CD4-positive, CD25-positive, alpha-beta regulatory T cell (primary cell): Measurements from ENCODE around the gene COPS6. TPM values are rescaled to one million over a fixed set of nuclear protein-coding genes. Genes with fewer than 3 reads are reported as not detected.

Experiments
- ATAC-seq, 2 donors: fragments of 150-1000 bp; cut with Tn5 transposase; one replicate each; pipeline ENCODE4 v1.10.0; 2021; ENCODE audit warnings: low read depth in 2 of 2, moderate number of reproducible peaks in 2 of 2, moderate library complexity in 1 of 2
- DNase-seq, 3 donors: peaks; one replicate each; pipeline versions ENCODE4 v3.0.0 to v3.0.0-alpha.2; 2012 to 2022; ENCODE audit warnings: mixed read lengths in 1 of 3
- H3K27ac ChIP-seq: one replicate; pipeline ENCODE4 v1.7.0; 2013; ENCODE audit warnings: mild to moderate bottlenecking, low read length; ENCODE audit not compliant: insufficient read depth, poor library complexity, severe bottlenecking
- H3K27me3 ChIP-seq: one replicate; pipeline ENCODE4 v1.7.0; 2013; ENCODE audit warnings: low read length; ENCODE audit not compliant: control insufficient read depth, insufficient read depth
- H3K36me3 ChIP-seq: one replicate; pipeline ENCODE4 v1.7.0; 2013; ENCODE audit warnings: mild to moderate bottlenecking, low read length, moderate library complexity; ENCODE audit not compliant: control insufficient read depth, insufficient read depth
- H3K4me1 ChIP-seq: 2 replicates; pipeline ENCODE4 v1.7.0; 2013; ENCODE audit warnings: mild to moderate bottlenecking, low read length; ENCODE audit not compliant: insufficient read depth, control insufficient read depth, poor library complexity, severe bottlenecking
- H3K4me3 ChIP-seq: one replicate; pipeline ENCODE4 v1.7.0; 2013; ENCODE audit warnings: low read depth, mild to moderate bottlenecking, low read length, moderate library complexity
- H3K9me3 ChIP-seq, 2 experiments: 1 replicate in 1 of 2; 2 replicates in 1 of 2; pipeline ENCODE4 v1.7.0; 2013; ENCODE audit warnings: low read length in 2 of 2, mild to moderate bottlenecking in 1 of 2, moderate library complexity in 1 of 2; ENCODE audit not compliant: control insufficient read depth in 2 of 2
- H3K27ac Mint-ChIP-seq, 3 donors: one replicate each; pipeline ENCODE4 v1.8.0; 2020 to 2022; ENCODE audit warnings: mild to moderate bottlenecking in 3 of 3, mixed read lengths in 3 of 3, moderate library complexity in 2 of 3
- H3K27me3 Mint-ChIP-seq: one replicate; pipeline ENCODE4 v1.8.0; 2022; ENCODE audit warnings: mild to moderate bottlenecking, mixed read lengths
- H3K36me3 Mint-ChIP-seq: one replicate; pipeline ENCODE4 v1.8.0; 2020; ENCODE audit warnings: mixed read lengths
- H3K4me1 Mint-ChIP-seq, 4 donors: one replicate each; pipeline ENCODE4 v1.8.0; 2020 to 2022; ENCODE audit warnings: mixed read lengths in 4 of 4, mild to moderate bottlenecking in 1 of 4
- H3K4me3 Mint-ChIP-seq, 4 donors: one replicate each; pipeline ENCODE4 v1.8.0; 2020 to 2022; ENCODE audit warnings: mild to moderate bottlenecking in 4 of 4, mixed read lengths in 4 of 4, moderate library complexity in 3 of 4
- H3K9me3 Mint-ChIP-seq, 7 donors: one replicate each; pipeline ENCODE4 v1.8.0; 2020 to 2022; ENCODE audit warnings: mixed read lengths in 7 of 7, mild to moderate bottlenecking in 3 of 7, moderate library complexity in 2 of 7
- polyA plus RNA-seq, 4 donors: library from polyadenylated mRNA; unstranded; fragments of 300-500 nt; fragmentation: Illumina TruSeq; gene quantifications; one replicate each; pipeline ENCODE4 v1.2.3, GENCODE V29; 2021
- total RNA-seq: library from RNA; stranded (reverse); gene quantifications from one replicate; pipeline ENCODE4 v1.2.3, GENCODE V29; 2022

The COPS6 gene
- total and polyA plus RNA-seq, 5 donors from 2014 or later: 74.4 to 180 (median 130) TPM

DNA sequence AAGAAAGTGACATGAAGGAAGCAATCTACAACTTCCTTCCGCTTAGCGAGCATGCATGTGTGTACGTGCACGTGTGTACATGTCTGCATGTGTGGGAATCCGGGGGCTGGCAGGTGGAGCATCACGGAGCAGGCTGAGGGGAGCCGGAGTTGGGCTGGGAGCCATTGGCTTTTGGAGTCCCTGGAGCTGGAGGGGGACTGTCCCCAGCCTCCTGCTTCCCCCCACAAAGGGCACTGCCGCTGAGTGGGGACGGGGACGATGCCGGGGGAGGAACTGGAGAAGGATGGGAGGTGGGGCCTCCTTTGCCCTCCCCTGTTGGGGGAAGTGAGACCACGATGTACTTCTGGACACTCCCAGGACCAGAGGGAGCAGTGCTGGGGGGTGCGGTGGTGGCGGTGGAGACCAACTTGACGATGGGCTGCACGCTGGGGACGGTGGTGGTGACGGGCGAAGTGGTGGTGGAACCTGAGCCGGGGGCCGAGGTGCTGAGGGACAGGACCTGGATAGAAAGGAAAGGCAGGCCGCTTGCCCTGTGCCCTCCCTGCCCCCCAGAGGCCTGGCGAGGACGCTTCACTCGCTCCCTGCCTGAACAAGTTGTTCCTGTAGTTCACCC, 18.5 kb downstream of the COPS6 start:
- Histone ChIP-seq H3K36me3 (peaks cover 37% of the 10 kb centered on the region), H3K9me3 (no peaks in the 10 kb centered on the region), H3K4me3 (no peak overlapping the region), H3K27me3 (no peaks in the 10 kb centered on the region), H3K27ac (no peak overlapping the region), H3K4me1 (peaks cover 3% of the 10 kb centered on the region)
- ATAC-seq (no peak), DNase-seq (no peak)
- Mint-ChIP-seq H3K9me3 (peaks cover 0 to 2% (median 0%) of the 10 kb centered on the region in 7 donors), H3K36me3 (peaks cover 19% of the 10 kb centered on the region), H3K27me3 (no peaks in the 10 kb centered on the region), H3K4me1 (peaks cover 0 to 8% (median 0%) of the 10 kb centered on the region in 4 donors), H3K27ac (no peak overlapping the region), H3K4me3 (peak overlapping the region in 2 of 4 donors; percentile 44 to 48)

DNA sequence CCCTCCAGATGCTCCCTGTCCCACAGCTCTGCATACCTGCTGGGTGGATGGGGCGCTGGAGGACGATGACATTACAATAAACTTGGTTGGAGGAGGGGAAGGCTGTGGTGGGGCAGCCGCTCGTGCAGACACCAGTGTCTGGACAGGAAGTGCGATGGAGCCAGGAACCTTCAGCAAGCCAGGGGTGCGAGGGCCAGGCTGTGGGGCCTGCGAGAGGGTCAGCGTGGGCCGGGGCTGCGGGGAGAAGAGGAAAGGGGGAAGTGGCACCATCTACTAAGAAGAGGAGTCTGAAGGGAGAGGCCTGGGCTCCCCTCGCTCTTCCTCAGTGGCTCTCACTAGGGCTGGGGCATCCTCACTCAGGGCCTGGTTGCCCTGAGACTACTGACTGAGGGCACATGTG, 19.1 kb downstream of the COPS6 start:
- H3K4me3 Mint-ChIP-seq: peak overlapping the region in 2 of 4 donors; percentile 44 to 71
- Histone ChIP-seq H3K36me3 (peaks cover 38% of the 10 kb centered on the region), H3K4me3 (no peak overlapping the region), H3K4me1 (no peaks in the 10 kb centered on the region), H3K27ac (no peak overlapping the region), H3K27me3 (no peaks in the 10 kb centered on the region), H3K9me3 (no peaks in the 10 kb centered on the region)
- no peaks in the 10 kb centered on the region for H3K9me3 Mint-ChIP-seq
- no peak for DNase-seq
- H3K4me1 Mint-ChIP-seq: peaks cover 0 to 2% (median 0%) of the 10 kb centered on the region in 4 donors
- H3K36me3 Mint-ChIP-seq: peaks cover 23% of the 10 kb centered on the region
- no peaks in the 10 kb centered on the region for H3K27me3 Mint-ChIP-seq
- H3K27ac Mint-ChIP-seq: no peak overlapping the region
- no peak for ATAC-seq

DNA sequence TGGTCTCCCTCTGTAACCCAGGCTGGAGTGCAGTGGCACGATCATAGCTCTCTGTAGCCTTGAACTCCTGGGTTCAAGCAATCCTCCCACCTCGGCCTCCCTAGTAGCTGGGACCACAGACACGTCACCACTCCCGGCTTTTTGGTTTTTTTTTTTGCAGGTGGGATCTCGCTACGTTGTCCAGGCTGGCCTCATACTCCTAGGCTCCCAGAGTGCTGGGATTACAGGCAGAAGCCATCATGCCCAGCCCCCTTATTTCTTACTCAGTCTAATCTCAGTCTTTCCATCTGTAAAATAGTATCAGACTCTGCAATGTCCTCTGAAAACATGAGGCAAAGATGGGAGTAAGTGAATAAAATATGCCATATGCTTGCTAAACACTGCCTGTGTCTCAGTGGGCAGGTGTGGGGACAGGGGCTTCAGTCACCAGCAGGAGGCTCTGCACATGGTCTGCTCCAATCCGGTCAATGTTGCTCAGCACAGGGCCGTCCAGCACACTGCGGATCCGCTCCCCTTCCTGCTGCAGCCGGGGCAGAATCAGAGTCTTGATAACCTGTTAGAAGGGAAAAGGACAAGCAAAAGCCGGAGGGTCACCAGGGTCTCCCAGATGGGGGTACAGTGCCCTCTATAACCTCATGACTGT, 20.9 kb downstream of the COPS6 start:
- H3K9me3 Mint-ChIP-seq: no peaks in the 10 kb centered on the region

DNA sequence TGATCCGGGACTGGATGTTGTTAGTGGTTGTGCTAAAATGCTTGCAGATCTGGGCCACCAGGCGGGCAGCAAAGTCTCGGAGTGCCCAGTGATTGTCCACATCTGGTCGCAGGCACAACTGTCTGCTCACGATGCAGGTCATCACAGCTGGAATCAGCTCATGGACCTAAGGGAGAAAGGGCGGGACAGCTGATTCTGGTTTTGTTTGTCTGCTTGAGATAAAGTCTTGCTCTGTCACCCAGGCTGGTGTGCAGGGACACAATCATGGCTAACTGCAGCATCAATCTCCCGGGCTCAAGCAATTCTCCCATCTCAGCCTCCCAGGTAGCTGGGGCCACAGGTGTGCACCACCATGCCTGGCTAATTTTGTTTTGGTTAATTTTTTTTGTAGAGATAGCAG, 22.4 kb downstream of the COPS6 start:
- ATAC-seq (no peak), DNase-seq (no peak)
- H3K4me3 ChIP-seq: no peak overlapping the region
- Mint-ChIP-seq H3K4me1 (no peaks in the 10 kb centered on the region), H3K4me3 (no peak overlapping the region), H3K36me3 (peaks cover 23% of the 10 kb centered on the region), H3K9me3 (no peaks in the 10 kb centered on the region), H3K27ac (no peak overlapping the region), H3K27me3 (no peaks in the 10 kb centered on the region)
- no peaks in the 10 kb centered on the region for H3K9me3 ChIP-seq
- no peaks in the 10 kb centered on the region for H3K4me1 ChIP-seq
- H3K27me3 ChIP-seq: no peaks in the 10 kb centered on the region
- peaks cover 49% of the 10 kb centered on the region for H3K36me3 ChIP-seq
- no peak overlapping the region for H3K27ac ChIP-seq

More for the DNA sequence above, 20.9 kb downstream of the COPS6 start:
- no peak overlapping the region for H3K27ac Mint-ChIP-seq
- Histone ChIP-seq H3K27me3 (no peaks in the 10 kb centered on the region), H3K36me3 (peaks cover 49% of the 10 kb centered on the region), H3K27ac (no peak overlapping the region), H3K4me3 (no peak overlapping the region), H3K4me1 (no peaks in the 10 kb centered on the region), H3K9me3 (no peaks in the 10 kb centered on the region)
- H3K36me3 Mint-ChIP-seq: peaks cover 23% of the 10 kb centered on the region
- DNase-seq (no peak), ATAC-seq (no peak)
- no peaks in the 10 kb centered on the region for H3K4me1 Mint-ChIP-seq
- no peak overlapping the region for H3K4me3 Mint-ChIP-seq
- no peaks in the 10 kb centered on the region for H3K27me3 Mint-ChIP-seq

DNA sequence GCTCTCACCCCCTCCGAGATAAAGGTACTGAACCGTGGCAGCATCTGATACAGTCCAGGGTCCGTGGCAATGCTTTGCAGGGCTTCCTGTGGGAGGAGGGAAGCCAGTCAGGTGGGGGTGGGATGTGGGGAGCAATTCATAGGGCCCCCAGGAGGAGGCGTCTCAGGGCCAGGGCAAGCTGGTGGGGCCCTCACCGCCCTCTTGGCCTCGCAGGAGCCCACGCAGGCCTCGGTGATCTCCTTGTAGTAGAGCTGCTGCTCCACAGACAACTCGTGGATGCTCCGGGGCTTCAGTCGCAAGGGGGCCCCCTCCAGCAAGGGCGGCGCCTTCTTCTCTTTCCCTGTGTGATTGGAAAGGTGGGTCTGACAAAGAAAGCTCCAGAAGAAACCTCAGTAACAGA, 23.1 kb downstream of the COPS6 start:
- Histone ChIP-seq H3K9me3 (no peaks in the 10 kb centered on the region), H3K4me1 (no peaks in the 10 kb centered on the region), H3K27me3 (no peaks in the 10 kb centered on the region), H3K36me3 (peaks cover 48% of the 10 kb centered on the region), H3K4me3 (no peak overlapping the region), H3K27ac (no peak overlapping the region)
- Mint-ChIP-seq H3K27me3 (no peaks in the 10 kb centered on the region), H3K27ac (no peak overlapping the region), H3K36me3 (peaks cover 23% of the 10 kb centered on the region), H3K4me1 (peaks cover 0 to 4% (median 0%) of the 10 kb centered on the region in 4 donors), H3K4me3 (no peak overlapping the region), H3K9me3 (no peaks in the 10 kb centered on the region)
- DNase-seq (no peak), ATAC-seq (no peak)

DNA sequence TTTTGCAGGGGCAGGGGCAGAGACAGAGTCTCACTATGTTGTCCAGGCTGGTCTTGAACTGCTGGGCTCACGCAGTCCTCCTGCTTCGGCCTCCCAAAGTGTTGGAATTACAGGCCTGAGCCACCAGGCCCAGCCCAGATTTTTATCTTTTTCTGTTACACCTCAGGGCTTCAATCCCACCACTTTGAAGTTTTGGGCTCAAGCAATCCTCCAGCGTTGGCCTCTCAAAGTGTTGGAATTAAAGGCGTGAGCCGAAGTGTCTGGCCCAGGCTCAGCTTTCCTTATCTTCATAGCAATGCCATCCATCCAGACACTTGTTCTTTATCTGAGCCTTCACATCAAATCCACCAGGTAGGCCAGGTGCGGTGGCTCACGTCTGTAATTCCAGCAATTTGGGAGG, 26.3 kb downstream of the COPS6 start:
- Histone ChIP-seq H3K27me3 (no peaks in the 10 kb centered on the region), H3K9me3 (no peaks in the 10 kb centered on the region), H3K4me3 (no peak overlapping the region), H3K36me3 (peaks cover 27% of the 10 kb centered on the region), H3K4me1 (peaks cover 15% of the 10 kb centered on the region), H3K27ac (no peak overlapping the region)
- Mint-ChIP-seq H3K27me3 (no peaks in the 10 kb centered on the region), H3K27ac (no peak overlapping the region), H3K9me3 (no peaks in the 10 kb centered on the region), H3K36me3 (peaks cover 12% of the 10 kb centered on the region), H3K4me3 (no peak overlapping the region), H3K4me1 (peaks cover 0 to 16% (median 5%) of the 10 kb centered on the region in 4 donors)
- no peak for DNase-seq
- no peak for ATAC-seq

DNA sequence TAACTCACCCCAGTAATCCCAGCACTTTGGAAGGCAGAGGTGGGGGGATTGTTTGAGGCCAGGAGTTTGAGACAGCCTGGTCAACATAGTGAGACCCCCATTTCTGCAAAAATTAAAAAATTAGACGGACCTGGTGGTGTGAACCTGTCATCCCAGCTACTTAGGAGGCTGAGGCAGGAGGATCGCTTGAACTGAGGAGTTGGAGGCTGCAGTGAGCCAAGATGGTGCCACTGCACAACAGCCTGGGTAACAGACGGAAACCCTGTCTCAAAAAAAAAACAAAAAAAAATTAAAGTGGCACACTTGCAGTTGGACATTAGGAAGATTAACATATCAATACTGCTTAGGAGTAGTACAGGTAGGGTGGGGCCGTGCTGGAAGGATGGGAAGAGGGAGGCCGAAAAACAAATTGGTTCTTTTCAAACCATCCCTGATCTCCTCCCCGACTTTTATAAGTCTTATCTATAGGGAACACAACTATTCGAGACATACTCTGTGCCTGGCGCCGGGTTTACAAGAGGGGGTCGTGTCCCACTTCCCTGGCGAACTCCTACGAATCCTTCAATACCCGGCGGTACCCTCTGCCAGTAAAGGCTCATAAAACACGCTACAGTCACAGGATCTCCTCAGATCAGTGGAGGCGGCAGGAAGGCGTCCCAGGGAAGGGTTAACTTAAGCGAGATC, 29.8 kb downstream of the COPS6 start:
- DNase-seq (no peak), ATAC-seq (no peak)
- Histone ChIP-seq H3K4me1 (peaks cover 23% of the 10 kb centered on the region), H3K27me3 (no peaks in the 10 kb centered on the region), H3K9me3 (no peaks in the 10 kb centered on the region), H3K27ac (peak overlapping the region; percentile 95), H3K4me3 (peak overlapping the region; percentile 95), H3K36me3 (peaks cover 10% of the 10 kb centered on the region)
- Mint-ChIP-seq H3K27me3 (peaks cover 5% of the 10 kb centered on the region), H3K4me3 (peak overlapping the region; percentile 95 to 99 (median 98)), H3K27ac (peak overlapping the region; percentile 97 to 100 (median 98)), H3K4me1 (peaks cover 0 to 29% (median 13%) of the 10 kb centered on the region in 4 donors), H3K36me3 (no peaks in the 10 kb centered on the region), H3K9me3 (no peaks in the 10 kb centered on the region)
